GM18517 (cell line): ENCODE data around the gene ONECUT1.

Experiments used
- ATAC-seq: cut with Tn5 transposase; IDR thresholded peaks from one replicate; pipeline ENCODE4 v1.9.1; 2021; ENCODE audit warnings: mild to moderate bottlenecking, moderate library complexity; ENCODE audit not compliant: unreplicated experiment

The ONECUT1 gene

GRCh38 chr15:52797625-52798501 lies 7.7 kb upstream of the ONECUT1 start:
- no peak for ATAC-seq

DNA sequence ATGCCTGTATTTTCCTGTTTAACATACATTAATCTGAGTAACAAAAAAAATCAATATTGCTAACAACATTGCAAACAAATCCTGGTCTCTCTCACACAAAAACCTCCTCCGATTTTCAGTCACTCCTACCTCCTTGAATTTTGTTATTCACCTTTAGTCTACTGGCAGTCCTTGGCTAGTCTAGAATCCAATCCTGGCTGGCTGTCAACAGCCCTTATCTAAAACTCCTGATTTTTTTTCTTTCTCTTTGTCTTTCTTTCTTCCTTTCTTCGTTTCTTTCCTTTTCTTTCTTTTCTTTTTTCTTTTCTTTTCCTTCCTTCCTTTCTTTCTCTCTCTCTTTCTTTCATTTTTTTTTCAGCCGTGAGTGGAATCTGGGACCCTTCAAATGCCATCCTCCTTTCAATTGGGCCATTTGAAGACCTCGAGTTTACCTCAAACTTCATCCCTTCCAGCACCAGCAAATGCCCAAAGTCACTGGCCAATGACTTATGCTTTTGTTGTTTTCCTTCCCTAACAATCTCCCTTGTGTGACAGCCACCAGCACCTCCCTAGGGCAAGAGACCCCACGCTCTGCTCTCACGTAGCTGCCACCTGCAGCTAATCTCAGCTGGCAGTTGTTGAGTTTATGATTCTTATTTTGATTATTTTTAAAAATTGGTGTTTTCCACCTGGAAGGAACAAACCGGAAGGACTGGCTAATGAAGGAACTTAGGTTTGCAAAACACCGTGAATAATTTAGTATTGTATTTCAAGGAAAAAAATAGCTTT lies 6.8 kb upstream of the ONECUT1 start:
- ATAC-seq, result no peak

GRCh38 chr15:52796228-52796521 lies 6.0 kb upstream of the ONECUT1 start:
- no peak for ATAC-seq

DNA sequence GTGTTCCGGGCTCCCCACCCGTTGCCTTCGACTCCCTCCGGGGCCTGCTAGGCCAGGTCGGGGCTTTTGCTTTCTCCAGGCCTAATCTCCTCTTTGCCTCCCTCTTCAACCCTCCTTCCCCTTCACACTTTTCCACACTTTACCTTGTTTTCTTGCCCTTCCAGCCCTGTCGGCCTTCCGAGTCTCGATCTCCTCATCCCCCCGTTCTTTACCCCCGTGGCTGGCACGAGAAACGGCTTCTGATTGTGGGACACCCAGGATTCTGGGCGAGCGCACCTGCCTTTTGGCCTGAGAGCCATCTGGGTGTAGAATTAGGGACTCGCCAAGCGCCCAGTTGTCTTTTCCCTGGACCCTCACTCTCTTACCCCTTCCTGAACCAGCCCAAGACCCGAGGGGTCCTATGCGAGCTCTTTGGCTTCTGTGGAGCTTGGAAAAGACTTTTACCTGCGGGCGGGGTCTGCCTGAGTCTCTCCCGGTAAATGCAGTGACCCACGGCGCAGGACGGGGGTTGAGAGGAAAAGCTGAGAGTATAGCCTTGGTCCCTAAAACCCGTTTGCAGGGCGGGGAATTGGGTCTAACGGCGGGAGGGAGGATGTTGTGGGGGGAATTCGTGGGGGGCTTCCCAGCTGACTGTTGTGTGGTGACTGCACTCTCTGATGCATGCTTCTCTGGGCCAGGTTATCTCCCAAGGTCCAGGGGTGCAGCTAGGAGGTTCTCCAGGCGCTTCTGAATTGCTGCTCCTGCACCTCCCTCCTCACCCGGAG lies 5.5 kb upstream of the ONECUT1 start:
- ATAC-seq, result no peak

DNA sequence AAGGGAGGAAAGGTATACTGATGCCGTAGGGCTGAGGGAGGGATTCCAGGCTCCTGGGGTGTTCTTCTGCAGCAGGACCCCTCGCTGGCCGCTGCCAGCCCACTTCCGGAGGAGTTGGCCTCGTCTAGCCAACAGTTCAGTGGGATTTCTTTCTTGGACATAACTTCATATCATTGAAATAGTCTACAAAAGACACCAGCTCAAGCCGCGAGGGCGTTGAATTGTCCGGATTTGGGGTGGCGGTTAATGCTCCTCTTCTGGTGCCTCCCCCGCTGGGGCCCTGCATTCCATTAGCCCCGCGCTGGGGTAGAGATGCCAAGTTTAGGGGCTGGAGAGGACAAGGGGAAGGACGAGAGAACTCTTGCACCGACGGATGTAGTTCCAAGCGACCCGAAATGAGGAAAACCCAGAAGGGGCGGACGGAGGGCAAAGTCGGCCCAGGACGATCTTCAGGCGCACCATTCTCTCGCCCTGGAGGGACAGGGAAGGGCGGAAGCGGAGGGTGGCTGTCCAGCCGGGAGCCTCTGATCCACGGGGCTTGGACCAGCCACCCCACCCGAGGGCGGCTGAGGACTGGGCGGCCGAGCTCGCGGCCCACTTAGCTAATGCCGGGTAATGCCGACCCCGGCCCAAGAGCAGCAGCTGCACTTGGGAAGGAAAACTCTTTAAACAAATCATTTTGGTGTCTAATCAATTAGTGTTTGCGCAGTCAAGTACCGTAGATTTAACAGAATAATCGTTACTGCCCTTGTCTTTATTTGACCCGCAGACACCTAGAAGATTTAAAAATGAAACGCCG lies 4.7 kb upstream of the ONECUT1 start:
- no peak for ATAC-seq

- ATAC-seq, result no peak
Measured at GRCh38 chr15:52791776-52792175, 1.6 kb upstream of the ONECUT1 start.

- no peak for ATAC-seq
Measured at GRCh38 chr15:52790941-52791751, 1.0 kb upstream of the ONECUT1 start.

GRCh38 chr15:52789601-52790168 lies 451 bp downstream of the ONECUT1 start:
- no peak for ATAC-seq

DNA sequence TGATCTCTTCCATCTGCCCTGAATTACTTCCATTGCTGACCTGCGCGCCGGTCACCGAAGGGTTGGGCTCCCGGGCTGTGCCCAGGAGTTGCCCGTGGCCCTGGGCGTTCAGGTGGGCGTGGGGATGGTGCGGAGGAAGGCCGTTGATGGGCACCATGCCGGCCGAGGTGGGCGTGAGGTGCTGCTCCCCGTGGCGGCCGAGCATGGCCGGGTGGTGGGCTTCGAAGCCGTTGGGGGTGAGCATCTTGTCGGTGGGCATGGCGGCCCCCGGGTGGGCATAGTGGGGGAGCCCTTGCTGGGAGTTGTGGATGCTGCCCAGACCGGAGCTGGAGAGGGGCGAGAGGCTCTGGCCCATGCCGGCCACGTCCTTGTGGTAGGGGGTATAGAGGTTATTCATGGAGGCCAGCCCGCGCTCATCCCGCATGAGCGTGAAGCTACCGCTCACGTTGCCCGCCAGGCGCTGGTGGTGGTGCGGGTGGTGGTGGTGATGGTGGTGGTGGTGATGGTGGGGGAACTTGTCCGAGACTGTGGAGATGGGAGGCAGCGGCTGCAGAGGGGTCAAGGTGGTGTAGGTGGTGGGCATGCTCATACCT lies 1.0 kb downstream of the ONECUT1 start:
- ATAC-seq, result no peak

DNA sequence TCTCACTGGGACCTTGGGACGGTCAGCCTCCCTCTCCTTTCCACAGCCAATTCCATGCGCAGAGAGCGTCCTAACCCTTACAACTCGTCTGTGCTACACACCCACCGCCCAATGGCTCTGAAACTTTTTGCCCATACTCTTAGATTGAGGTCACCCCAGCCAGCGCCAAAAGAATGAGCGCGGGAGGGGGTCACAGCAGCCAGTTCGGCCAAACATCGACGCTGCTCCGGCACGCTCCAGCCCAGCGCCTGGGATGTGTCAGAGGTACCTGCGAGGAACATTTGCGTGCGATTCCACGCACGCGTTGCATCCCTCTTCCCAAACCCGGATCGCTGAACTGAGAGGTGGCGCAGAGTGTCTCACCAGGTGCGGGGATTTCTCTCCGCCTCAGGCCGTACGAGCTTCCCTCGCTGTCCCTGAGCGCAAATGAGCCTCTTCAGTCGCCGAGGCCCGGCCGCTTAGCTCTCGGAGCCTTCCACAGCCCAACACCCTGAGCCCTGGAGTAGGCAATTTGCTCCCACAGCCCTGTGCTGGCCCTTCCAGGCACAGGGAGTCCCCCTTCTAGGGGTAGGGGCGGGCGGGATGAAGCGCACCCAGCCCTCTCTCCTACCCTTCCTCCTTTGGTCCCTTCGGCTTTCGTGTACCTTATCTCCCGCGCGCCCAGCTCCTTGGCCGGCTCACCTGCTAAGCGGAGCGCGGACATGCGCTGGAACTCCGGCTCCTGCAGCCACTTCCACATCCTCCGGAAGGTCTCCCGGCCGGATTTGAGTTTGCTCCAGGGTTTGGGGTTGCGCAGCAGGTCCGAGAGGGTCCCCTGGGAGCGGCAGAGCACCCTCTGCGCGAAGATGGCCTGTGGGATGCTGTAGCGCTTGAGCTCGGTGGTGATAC lies 1.8 kb downstream of the ONECUT1 start:
- no peak for ATAC-seq

- no peak for ATAC-seq
Measured at GRCh38 chr15:52787549-52788098, 2.5 kb downstream of the ONECUT1 start.

DNA sequence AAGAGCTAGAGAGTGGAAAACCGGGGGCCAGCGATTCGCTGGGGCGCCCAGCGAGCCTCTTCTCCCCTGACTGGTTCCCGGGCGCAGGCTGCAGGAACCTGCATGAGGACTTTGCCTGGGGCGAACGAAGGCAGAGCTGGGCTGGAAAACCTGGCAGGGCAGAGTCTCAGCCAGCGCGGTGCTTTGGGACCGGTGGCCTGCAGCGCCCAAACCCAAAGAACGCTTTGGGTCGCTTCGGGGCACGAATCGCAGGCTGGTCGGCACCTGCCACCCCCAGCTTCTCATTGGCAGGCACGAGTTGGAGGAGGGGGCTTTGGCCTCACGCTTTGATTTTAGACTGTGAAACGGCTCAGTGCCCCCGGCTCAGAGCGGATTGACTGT lies 3.0 kb downstream of the ONECUT1 start:
- ATAC-seq, result no peak

DNA sequence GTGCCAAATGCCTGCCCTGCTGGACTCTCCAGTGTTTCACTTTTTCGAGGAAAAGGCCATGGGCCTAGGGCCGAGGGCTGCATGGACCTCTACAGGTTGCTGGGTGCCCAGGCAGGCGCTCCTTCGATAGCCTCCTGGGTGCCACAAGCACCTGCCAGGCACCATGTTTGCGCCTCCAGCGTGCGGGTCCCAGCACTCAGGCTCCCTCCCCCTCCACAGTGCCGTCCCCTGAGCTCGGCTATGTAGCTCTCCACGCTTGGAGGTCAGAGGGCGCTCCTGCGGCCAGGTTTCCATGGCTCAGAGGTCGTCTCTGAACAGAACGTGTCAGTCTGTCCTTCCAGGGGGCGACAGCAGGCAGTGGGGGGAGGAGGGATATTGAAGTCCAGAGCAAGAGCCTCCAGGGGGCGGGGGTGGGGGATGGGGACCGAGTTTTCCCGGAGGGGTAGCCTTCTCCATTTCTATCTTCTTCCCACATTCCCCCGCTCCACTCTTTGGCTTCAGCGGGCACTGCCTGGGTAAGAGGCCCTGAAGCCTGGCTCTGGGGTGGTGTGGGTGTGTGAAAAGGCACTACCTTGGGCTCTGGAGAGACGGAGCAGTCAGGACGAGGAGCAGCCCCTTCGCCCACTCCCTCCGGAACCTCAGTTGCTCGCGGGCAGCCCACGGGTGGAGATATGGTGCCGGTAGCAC lies 3.6 kb downstream of the ONECUT1 start:
- ATAC-seq, result no peak

- ATAC-seq, result no peak
Measured at GRCh38 chr15:52785672-52786406, 4.3 kb downstream of the ONECUT1 start.

GRCh38 chr15:52784799-52785671 lies 5.1 kb downstream of the ONECUT1 start:
- ATAC-seq, result no peak
